GM12891 (cell line): Measurements from ENCODE around the gene RPS3.
"Not testable (repeated sequence)": the region's sequence is repeated elsewhere in the genome, so short reads cannot be mapped to it uniquely, and the experiment has no call there.

Source experiments
- DNase-seq: peaks from one replicate; pipeline ENCODE4 v3.0.0; 2011; ENCODE audit warnings: low spot score; ENCODE audit not compliant: insufficient read length
- FAIRE-seq: peaks from 2 replicates; lab custom pipeline; 2011; peaks lifted over from hg19 to GRCh38; lab: Jason Lieb, UNC
- PAX5 ChIP-seq: IDR thresholded peaks from 2 replicates; pipeline ENCODE4 v1.6.1; 2011; ENCODE audit warnings: low read length, moderate library complexity, mild to moderate bottlenecking; ENCODE audit not compliant: insufficient read depth, severe bottlenecking
- POLR2A ChIP-seq: IDR thresholded peaks from 2 replicates; pipeline ENCODE4 v1.6.1; 2011; ENCODE audit warnings: low read depth, low read length, control low read depth
- POLR2AphosphoS5 ChIP-seq: IDR thresholded peaks from 2 replicates; pipeline ENCODE4 v1.6.1; 2011; ENCODE audit warnings: low read depth, low read length, control low read depth
- POU2F2 ChIP-seq: IDR thresholded peaks from 2 replicates; pipeline ENCODE4 v1.6.1; 2011; ENCODE audit warnings: low read depth, mild to moderate bottlenecking, control low read depth, low read length, moderate library complexity
- SPI1 ChIP-seq: IDR thresholded peaks from 2 replicates; pipeline ENCODE4 v1.6.1; 2011; ENCODE audit warnings: low read depth, low read length, control low read depth
- TAF1 ChIP-seq: IDR thresholded peaks from 2 replicates; pipeline ENCODE4 v1.6.1; 2011; ENCODE audit warnings: low read depth, low read length, control low read depth

RPS3 gene

GRCh38 chr11:75356613-75357012 lies 42.7 kb upstream of the RPS3 start:
- no peak for DNase-seq
- FAIRE-seq = no peak
- TF ChIP-seq PAX5 (no peak), POLR2AphosphoS5 (no peak), SPI1 (no peak), TAF1 (no peak), POLR2A (no peak), POU2F2 (no peak)

- FAIRE-seq, DNase-seq: not testable (repeated sequence)
Observed at GRCh38 chr11:75362285-75362684, 37.0 kb upstream of the RPS3 start.

- FAIRE-seq (no peak), DNase-seq (no peak)
- TF ChIP-seq SPI1 = no peak
- no peak for TF ChIP-seq POLR2A
- TF ChIP-seq POU2F2 = no peak
- no peak for TF ChIP-seq POLR2AphosphoS5
- TF ChIP-seq TAF1 = no peak
Observed at GRCh38 chr11:75365711-75366181, 33.6 kb upstream of the RPS3 start.

- not testable (repeated sequence) for FAIRE-seq, DNase-seq
Observed at GRCh38 chr11:75366826-75367225, 32.5 kb upstream of the RPS3 start.

- DNase-seq (no peak), FAIRE-seq (no peak)
- TF ChIP-seq POLR2A = no peak
- no peak for TF ChIP-seq PAX5
- no peak for TF ChIP-seq SPI1
- TF ChIP-seq TAF1 = no peak
- TF ChIP-seq POU2F2 = no peak
- no peak for TF ChIP-seq POLR2AphosphoS5
Observed at GRCh38 chr11:75369560-75370255, 29.6 kb upstream of the RPS3 start.

GRCh38 chr11:75371949-75372876 lies 27.1 kb upstream of the RPS3 start:
- no peak for TF ChIP-seq POLR2AphosphoS5
- no peak for TF ChIP-seq TAF1
- no peak for TF ChIP-seq SPI1
- TF ChIP-seq POU2F2 = no peak
- no peak for TF ChIP-seq PAX5
- TF ChIP-seq POLR2A = no peak
- no peak for FAIRE-seq
- no peak for DNase-seq

- TF ChIP-seq POU2F2 (no peak), POLR2A (no peak), POLR2AphosphoS5 (no peak), TAF1 (no peak), PAX5 (no peak), SPI1 (no peak)
- no peak for FAIRE-seq
- DNase-seq = no peak
Observed at GRCh38 chr11:75373201-75373600, 26.1 kb upstream of the RPS3 start.

GRCh38 chr11:75374646-75375045 lies 24.7 kb upstream of the RPS3 start:
- TF ChIP-seq POLR2AphosphoS5 (no peak), PAX5 (no peak), SPI1 (no peak), POLR2A (no peak), TAF1 (no peak), POU2F2 (no peak)
- FAIRE-seq (no peak), DNase-seq (no peak)

- FAIRE-seq (no peak), DNase-seq (no peak)
- TF ChIP-seq SPI1 (no peak), POLR2AphosphoS5 (no peak), POU2F2 (no peak), TAF1 (no peak), POLR2A (no peak), PAX5 (no peak)
Observed at GRCh38 chr11:75375626-75376025, 23.7 kb upstream of the RPS3 start.

- FAIRE-seq = no peak
- TF ChIP-seq POLR2A (no peak), POU2F2 (no peak), SPI1 (no peak), TAF1 (no peak), PAX5 (no peak), POLR2AphosphoS5 (no peak)
- no peak for DNase-seq
Observed at GRCh38 chr11:75376175-75376574, 23.1 kb upstream of the RPS3 start.

- not testable (repeated sequence) for DNase-seq, FAIRE-seq
Observed at GRCh38 chr11:75378776-75379175, 20.5 kb upstream of the RPS3 start.
